Heart left ventricle (tissue), 13 donors: ENCODE results near the gene CTNND2.

Experiments used
- CTCF ChIP-seq, 12 donors: fragments of 200-600 bp; sonication (generic) in 4 of 12; IDR thresholded peaks; one replicate each; pipeline versions ENCODE4 v1.5.0 to v1.8.0; 2018 to 2022; ENCODE audit warnings: antibody characterized with exemption in 12 of 12, mild to moderate bottlenecking in 5 of 12
- POLR2A ChIP-seq, 2 donors: fragments of 450-650 bp; IDR thresholded peaks; one replicate each; pipeline ENCODE4 v1.6.1; 2017; ENCODE audit warnings: antibody characterized with exemption in 2 of 2, mild to moderate bottlenecking in 2 of 2, moderate library complexity in 2 of 2
- donor health status: ischemic (EF 13 %, LVEDD 7.1; RV severe dilation, severe dysfunction).
- donor health status: DM: no; HTN: yes; CAD: no.
- donor health status: DM: no; HTN: no; CAD: no.
- donor health status: ischemic (EF 25% LVEDD 6.9; RV normal size, moderate dysfunction).
- donor health status: ischemic (EF 25% LVEDD 5.7; RV mildly dilated, moderate dysfunction).
- donor health status: ischemic (EF 35%, LVEDD 5.7; RV mildly dilated, moderate dysfunction).
- donor health status: nonischemic (EF 11% LVEDD 7.7; RV severe dilation, severe dysfunction).
- donor health status: DM: yes; HTN: yes; CAD: no.
- donor health status: PGD.
- donor health status: ischemic (EF 29% LVEDD 5.4; RV normal size, mild dysfunction).
- donor health status: nonischemic (EF 23%, LVEDD 6.1; RV moderate dilation, normal function).

GRCh38 chr5:11248966-11249365 lies 655.3 kb downstream of the CTNND2 start:
- no peak for TF ChIP-seq CTCF (IDR thresholded peaks at IDR 0.05)
- TF ChIP-seq POLR2A (IDR thresholded peaks at IDR 0.05) = no peak
